Panc1 (cell line): ENCODE data around the gene PDS5A.

Experiments
- TCF7L2 ChIP-seq: IDR thresholded peaks from 2 replicates; pipeline ENCODE4 v1.6.1; 2011; ENCODE audit warnings: mild to moderate bottlenecking, low read depth, low read length, inconsistent platforms
- TF ChIP-seq, protein P1 (sequence below): fragments of 450-650 bp; IDR thresholded peaks from 2 replicates; pipeline ENCODE4 v1.5.1; 2017; ENCODE audit warnings: mild to moderate bottlenecking

DNA sequence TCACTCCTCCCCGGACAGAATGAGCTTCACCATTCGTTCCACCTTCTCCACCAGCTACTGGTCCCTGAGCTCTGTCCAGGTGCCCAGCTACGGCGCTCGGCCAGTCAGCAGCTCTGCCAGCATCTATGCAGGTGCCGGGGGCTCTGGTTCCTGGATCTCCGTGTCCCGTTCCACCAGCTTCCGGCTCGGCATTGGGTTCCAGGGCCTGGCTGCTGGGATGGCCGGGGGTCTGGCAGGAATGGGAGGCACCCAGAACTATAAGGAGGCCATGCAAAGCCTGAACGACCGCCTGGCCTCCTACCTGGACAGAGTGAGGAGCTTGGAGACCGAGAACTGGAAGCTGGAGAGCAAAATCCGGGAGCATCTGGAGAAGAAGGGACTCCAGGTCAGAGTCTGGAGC lies 42.5 kb upstream of the PDS5A start:
- TF ChIP-seq, protein P1, sequence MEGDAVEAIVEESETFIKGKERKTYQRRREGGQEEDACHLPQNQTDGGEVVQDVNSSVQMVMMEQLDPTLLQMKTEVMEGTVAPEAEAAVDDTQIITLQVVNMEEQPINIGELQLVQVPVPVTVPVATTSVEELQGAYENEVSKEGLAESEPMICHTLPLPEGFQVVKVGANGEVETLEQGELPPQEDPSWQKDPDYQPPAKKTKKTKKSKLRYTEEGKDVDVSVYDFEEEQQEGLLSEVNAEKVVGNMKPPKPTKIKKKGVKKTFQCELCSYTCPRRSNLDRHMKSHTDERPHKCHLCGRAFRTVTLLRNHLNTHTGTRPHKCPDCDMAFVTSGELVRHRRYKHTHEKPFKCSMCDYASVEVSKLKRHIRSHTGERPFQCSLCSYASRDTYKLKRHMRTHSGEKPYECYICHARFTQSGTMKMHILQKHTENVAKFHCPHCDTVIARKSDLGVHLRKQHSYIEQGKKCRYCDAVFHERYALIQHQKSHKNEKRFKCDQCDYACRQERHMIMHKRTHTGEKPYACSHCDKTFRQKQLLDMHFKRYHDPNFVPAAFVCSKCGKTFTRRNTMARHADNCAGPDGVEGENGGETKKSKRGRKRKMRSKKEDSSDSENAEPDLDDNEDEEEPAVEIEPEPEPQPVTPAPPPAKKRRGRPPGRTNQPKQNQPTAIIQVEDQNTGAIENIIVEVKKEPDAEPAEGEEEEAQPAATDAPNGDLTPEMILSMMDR, result no peak
- no peak for TF ChIP-seq TCF7L2
